Lower leg skin (tissue), 4 donors: ENCODE data around the gene CHST12. TPM values are rescaled to one million over a fixed set of nuclear protein-coding genes. Genes with fewer than 3 reads are reported as not detected.
"Not testable (repeated sequence)": the region's sequence is repeated elsewhere in the genome, so short reads cannot be mapped to it uniquely, and the experiment has no call there.

Experiments
- DNase-seq, 2 donors: peaks; one replicate each; pipeline ENCODE4 v3.0.0-alpha.2; 2019; ENCODE audit warnings: low spot score in 2 of 2
- H3K4me3 ChIP-seq: fragments of 200-600 bp; sonication (generic); 2 replicates; pipeline ENCODE4 v1.5.1; 2017; ENCODE audit warnings: mild to moderate bottlenecking, low read depth; ENCODE audit not compliant: poor library complexity, severe bottlenecking
- POLR2A ChIP-seq, 2 donors: fragments of 450-650 bp; IDR thresholded peaks; one replicate each; pipeline ENCODE4 v1.6.1; 2016 to 2017; ENCODE audit warnings: antibody characterized with exemption in 2 of 2, mild to moderate bottlenecking in 1 of 2, moderate library complexity in 1 of 2
- WGBS, 2 donors: methylation state at CpG; one replicate each; pipeline ENCODE4 v1.1.5; 2018; 5-methylcytosine and 5-hydroxymethylcytosine counted together
- intact Hi-C: fragments of 100-400 bp; cut with DNase I; formaldehyde crosslinking; loops from one replicate; pipeline ENCODE4 v1.15.0; 2023; ENCODE audit warnings: low total_unique reads
- total RNA-seq, 4 donors: library from RNA; depleted of rRNA; stranded (reverse); fragments of >200 nt; gene quantifications; one replicate each; pipeline ENCODE4 v1.1.0, GENCODE V29; 2016
- TF ChIP-seq, protein P1 (sequence below), 3 donors: fragments of 450-650 bp; IDR thresholded peaks; one replicate each; pipeline ENCODE4 v1.5.1; 2016; ENCODE audit warnings: antibody characterized with exemption in 3 of 3, mild to moderate bottlenecking in 3 of 3, moderate library complexity in 2 of 3

The CHST12 gene
- total RNA-seq, 4 donors from 2014 or later = 23.7 to 34.3 (median 26.8) TPM

DNA sequence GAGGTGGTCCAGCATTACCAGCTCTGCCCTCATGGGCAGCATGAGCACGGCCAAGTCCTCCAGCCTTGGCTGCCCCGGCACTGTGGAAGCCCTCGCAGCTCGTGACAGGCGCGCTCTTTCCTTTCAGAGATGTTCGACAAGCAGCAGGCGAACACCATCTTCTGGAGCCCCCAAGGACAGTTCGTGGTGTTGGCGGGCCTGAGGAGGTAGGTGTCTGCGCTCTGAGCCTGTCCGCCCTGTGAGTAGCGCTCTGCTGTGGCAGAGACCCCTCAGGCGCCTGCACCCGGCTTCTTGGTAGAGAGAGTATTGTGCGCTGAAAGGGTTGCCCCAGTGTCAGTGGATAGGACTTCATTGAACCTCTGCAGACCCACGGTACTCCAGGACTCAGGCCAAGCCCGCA, 29.0 kb upstream of the CHST12 start:
- no peak for DNase-seq
- intact Hi-C loops = no loop called here
- no peak for TF ChIP-seq POLR2A (IDR thresholded peaks at IDR 0.05)
- TF ChIP-seq, protein P1, sequence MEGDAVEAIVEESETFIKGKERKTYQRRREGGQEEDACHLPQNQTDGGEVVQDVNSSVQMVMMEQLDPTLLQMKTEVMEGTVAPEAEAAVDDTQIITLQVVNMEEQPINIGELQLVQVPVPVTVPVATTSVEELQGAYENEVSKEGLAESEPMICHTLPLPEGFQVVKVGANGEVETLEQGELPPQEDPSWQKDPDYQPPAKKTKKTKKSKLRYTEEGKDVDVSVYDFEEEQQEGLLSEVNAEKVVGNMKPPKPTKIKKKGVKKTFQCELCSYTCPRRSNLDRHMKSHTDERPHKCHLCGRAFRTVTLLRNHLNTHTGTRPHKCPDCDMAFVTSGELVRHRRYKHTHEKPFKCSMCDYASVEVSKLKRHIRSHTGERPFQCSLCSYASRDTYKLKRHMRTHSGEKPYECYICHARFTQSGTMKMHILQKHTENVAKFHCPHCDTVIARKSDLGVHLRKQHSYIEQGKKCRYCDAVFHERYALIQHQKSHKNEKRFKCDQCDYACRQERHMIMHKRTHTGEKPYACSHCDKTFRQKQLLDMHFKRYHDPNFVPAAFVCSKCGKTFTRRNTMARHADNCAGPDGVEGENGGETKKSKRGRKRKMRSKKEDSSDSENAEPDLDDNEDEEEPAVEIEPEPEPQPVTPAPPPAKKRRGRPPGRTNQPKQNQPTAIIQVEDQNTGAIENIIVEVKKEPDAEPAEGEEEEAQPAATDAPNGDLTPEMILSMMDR (IDR thresholded peaks at IDR 0.05) = no peak
- H3K4me3 ChIP-seq = no peak overlapping the region
- 90 to 92% methylated on average over 18 of the region's 18 CpGs for WGBS, 2 donors

DNA sequence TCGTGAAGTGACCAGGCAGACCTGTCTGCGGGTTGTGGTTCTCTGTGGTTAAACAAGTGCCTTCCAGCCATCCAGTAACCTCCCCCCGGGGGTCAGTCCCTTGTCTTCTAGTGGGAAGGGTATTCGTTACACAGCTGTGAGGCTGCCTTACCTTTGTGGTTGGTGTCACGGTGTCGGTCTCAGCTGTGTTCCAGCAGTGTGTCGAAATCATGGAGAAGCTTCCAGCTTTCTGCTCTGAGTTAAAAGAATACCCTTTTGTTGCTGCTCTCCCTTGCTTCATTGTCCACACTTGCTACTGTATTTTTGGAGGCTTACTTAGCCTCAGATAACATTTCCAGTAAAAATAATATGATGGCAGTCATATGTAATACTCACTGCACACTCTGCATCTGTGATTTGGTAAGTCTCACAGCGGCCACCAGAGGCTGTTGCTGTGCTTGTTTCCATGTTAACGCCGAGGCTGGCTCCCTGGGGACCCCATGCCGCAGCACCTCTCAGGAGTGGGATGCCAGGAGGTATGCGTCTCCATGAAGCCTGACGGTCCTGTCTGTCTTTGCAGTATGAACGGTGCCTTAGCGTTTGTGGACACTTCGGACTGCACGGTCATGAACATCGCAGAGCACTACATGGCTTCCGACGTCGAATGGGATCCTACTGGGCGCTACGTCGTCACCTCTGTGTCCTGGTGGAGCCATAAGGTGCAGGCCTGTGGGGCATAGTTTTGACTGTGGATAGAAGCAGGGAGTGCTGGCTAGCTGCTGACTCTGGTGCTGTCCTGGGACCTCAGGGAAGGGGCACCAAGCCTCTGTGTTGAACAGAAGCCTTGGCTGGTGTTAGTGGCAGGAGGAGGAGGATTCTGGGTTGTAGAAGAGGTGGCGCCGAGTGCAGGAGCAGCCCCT, 28.3 kb upstream of the CHST12 start:
- intact Hi-C loops = no loop called here
- 89% methylated on average over 26 of the region's 26 CpGs for WGBS, 2 donors
- TF ChIP-seq, protein P1 (IDR thresholded peaks at IDR 0.05) = no peak
- no peak for TF ChIP-seq POLR2A (IDR thresholded peaks at IDR 0.05)
- no peak overlapping the region for H3K4me3 ChIP-seq
- DNase-seq = no peak

DNA sequence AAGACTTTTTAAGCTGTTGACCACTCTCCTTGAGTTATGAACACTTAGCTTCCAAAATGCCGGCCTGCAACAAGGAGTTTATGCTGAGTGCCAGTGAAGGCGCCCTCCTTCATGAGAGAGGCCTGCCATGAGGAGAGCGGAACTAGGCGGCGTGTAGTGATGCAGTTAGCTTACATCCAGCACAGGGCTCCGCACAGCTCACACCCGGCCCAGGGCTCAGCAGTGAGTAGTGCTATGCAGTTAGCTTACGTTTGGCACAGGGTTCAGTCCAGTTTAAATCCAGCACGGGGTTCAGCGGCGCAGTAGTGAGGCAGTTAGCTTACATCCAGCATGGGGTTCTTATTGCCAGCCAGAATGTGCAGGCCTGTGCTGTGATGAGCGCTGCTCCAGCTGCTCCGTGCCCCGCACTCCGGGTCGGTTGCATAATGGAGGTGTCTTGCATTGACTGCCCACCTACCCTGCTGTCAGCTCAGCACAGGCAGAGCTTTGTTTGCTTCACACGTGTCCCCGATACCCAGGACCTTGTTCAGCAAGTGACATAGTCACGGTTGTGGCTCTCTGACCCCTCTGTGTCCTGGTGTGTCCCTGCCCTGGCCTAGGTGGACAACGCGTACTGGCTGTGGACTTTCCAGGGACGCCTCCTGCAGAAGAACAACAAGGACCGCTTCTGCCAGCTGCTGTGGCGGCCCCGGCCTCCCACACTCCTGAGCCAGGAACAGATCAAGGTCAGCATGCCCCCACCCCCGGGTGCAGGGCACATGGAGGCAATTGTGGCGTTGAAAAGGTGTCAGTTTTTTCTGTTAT, 26.9 kb upstream of the CHST12 start:
- no peak for TF ChIP-seq POLR2A (IDR thresholded peaks at IDR 0.05)
- TF ChIP-seq, protein P1 (IDR thresholded peaks at IDR 0.05) = no peak
- intact Hi-C loops = no loop called here
- no peak overlapping the region for H3K4me3 ChIP-seq
- WGBS, 2 donors = 93 to 96% methylated on average over 27 of the region's 27 CpGs
- DNase-seq = no peak

DNA sequence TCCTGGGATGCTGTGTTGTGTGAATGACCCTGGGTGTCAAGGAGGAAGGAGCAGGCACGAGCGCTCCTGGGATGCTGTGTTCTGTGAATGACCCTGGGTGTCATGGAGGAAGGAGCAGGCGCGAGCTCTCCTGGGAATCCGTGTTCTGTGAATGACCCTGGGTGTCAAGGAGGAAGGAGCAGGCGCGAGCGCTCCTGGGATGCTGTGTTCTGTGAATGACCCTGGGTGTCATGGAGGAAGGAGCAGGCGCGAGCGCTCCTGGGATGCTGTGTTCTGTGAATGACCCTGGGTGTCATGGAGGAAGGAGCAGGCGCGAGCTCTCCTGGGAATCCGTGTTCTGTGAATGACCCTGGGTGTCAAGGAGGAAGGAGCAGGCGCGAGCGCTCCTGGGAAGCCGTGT, 25.9 kb upstream of the CHST12 start:
- DNase-seq, H3K4me3 ChIP-seq, intact Hi-C loops: not testable (repeated sequence)
- 90 to 92% methylated on average over 17 of the region's 18 CpGs for WGBS, 2 donors

DNA sequence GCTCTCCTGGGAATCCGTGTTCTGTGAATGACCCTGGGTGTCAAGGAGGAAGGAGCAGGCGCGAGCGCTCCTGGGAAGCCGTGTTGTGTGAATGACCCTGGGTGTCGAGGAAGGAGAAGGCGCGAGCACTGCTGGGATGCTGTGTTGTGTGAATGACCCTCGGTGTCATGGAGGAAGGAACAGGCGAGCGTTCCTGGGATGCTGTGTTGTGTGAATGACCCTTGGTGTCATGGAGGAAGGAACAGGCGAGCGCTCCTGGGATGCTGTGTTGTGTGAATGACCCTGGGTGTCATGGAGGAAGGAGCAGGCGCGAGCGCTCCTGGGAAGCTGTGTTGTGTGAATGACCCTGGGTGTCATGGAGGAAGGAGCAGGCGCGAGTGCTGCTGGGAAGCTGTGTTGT, 25.3 kb upstream of the CHST12 start:
- 87% methylated on average over 18 of the region's 18 CpGs for WGBS, 2 donors
- DNase-seq, H3K4me3 ChIP-seq, intact Hi-C loops: not testable (repeated sequence)

DNA sequence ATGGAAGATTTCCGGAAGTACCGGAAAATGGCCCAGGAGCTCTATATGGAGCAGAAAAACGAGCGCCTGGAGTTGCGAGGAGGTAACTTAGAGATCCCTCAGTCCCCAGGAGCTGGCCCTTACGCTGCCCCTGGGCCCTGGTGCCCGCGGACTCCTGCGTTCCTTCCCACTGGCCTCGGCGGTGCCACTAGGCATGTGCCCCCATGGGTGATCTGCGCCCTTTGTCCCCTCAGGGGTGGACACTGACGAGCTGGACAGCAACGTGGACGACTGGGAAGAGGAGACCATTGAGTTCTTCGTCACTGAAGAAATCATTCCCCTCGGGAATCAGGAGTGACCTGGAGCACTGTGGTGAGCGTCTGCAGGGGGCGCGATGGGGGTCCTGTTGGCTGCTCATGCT, 24.2 kb upstream of the CHST12 start:
- DNase-seq = no peak
- no peak for TF ChIP-seq POLR2A (IDR thresholded peaks at IDR 0.05)
- TF ChIP-seq, protein P1 (IDR thresholded peaks at IDR 0.05) = no peak
- WGBS, 2 donors = 89 to 93% methylated on average over 20 of the region's 20 CpGs
- intact Hi-C loops = no loop called here
- no peak overlapping the region for H3K4me3 ChIP-seq
